Caco-2 (cell line): ENCODE data around the gene SLC5A10. TPM values are rescaled to one million over a fixed set of nuclear protein-coding genes. Genes with fewer than 3 reads are reported as not detected.

ENCODE experiments used
- BruUV-seq: library from RNA; stranded (reverse); fragments of 400-500 nt; replicated peaks from 2 replicates; lab custom pipeline; 2021; lab: Mats Ljungman, UMichigan
- CTCF ChIA-PET: fragments of 300-600 bp; sonication (Branson Sonifier 250); formaldehyde crosslinking; loops from one replicate; lab custom pipeline; 2022; ENCODE audit warnings: antibody characterized with exemption; lab: Charles Lee
- POLR2A ChIA-PET: fragments of 300-600 bp; sonication (Branson Sonifier 250); formaldehyde crosslinking; loops from one replicate; lab custom pipeline; 2022; ENCODE audit warnings: antibody characterized with exemption; lab: Charles Lee
- DNase-seq, 2 experiments: peaks; one replicate each; pipeline versions ENCODE4 v3.0.0 to v3.0.0-alpha.2; 2020 to 2022
- H3K27me3 ChIP-seq: replicated peaks from 2 replicates; pipeline ENCODE4 v1.6.0; 2011; ENCODE audit warnings: low read length; ENCODE audit not compliant: control insufficient read depth, insufficient read depth
- H3K36me3 ChIP-seq: 2 replicates; pipeline ENCODE4 v1.5.1; 2011; ENCODE audit warnings: low read length; ENCODE audit not compliant: control insufficient read depth, insufficient read depth
- H3K4me1 ChIP-seq: fragments of 250-450 bp; sonication (Bioruptor Pico); 2 replicates; pipeline ENCODE4 v1.5.1; 2020; ENCODE audit warnings: mild to moderate bottlenecking
- H3K4me3 ChIP-seq: 2 replicates; pipeline ENCODE4 v1.5.1; 2011; ENCODE audit warnings: low read depth, mild to moderate bottlenecking, control low read depth, low read length
- H3K9me3 ChIP-seq: fragments of 250-450 bp; sonication (Bioruptor Pico); 2 replicates; pipeline ENCODE4 v1.5.1; 2020; ENCODE audit warnings: mild to moderate bottlenecking, moderate library complexity
- H3K27ac Mint-ChIP-seq: one replicate; pipeline ENCODE4 v1.8.0; 2022; ENCODE audit warnings: mixed read lengths; ENCODE audit not compliant: unreplicated experiment
- H3K27me3 Mint-ChIP-seq: one replicate; pipeline ENCODE4 v1.8.0; 2022; ENCODE audit warnings: mixed read lengths; ENCODE audit not compliant: insufficient read depth, unreplicated experiment
- H3K36me3 Mint-ChIP-seq: one replicate; pipeline ENCODE4 v1.8.0; 2022; ENCODE audit warnings: mild to moderate bottlenecking, mixed read lengths; ENCODE audit not compliant: insufficient read depth, unreplicated experiment
- H3K4me1 Mint-ChIP-seq: one replicate; pipeline ENCODE4 v1.8.0; 2022; ENCODE audit warnings: low read depth, mixed read lengths; ENCODE audit not compliant: unreplicated experiment
- H3K4me3 Mint-ChIP-seq: one replicate; pipeline ENCODE4 v1.8.0; 2022; ENCODE audit warnings: mild to moderate bottlenecking, moderate library complexity, mixed read lengths; ENCODE audit not compliant: unreplicated experiment
- H3K9me3 Mint-ChIP-seq: one replicate; pipeline ENCODE4 v1.8.0; 2022; ENCODE audit warnings: mixed read lengths; ENCODE audit not compliant: unreplicated experiment
- intact Hi-C: fragments of 100-400 bp; cut with micrococcal nuclease; formaldehyde crosslinking; loops from one replicate; pipeline ENCODE4 v1.10.0; 2022; ENCODE audit not compliant: unreplicated experiment
- total RNA-seq: library from RNA; stranded (reverse); gene quantifications from 2 replicates; pipeline ENCODE4 v1.2.3, GENCODE V29; 2022
- TF ChIP-seq, protein P1 (sequence below), 2 experiments: fragments of 200-600 bp in 1 of 2; IDR thresholded peaks; 1 replicate in 1 of 2; 2 replicates in 1 of 2; pipeline versions ENCODE4 v1.5.1 to v1.8.0; 2011 to 2022; ENCODE audit warnings: antibody characterized with exemption in 1 of 2, control low read depth in 1 of 2, inconsistent platforms in 1 of 2, low read depth in 1 of 2, low read length in 1 of 2, mild to moderate bottlenecking in 1 of 2, moderate library complexity in 1 of 2; ENCODE audit not compliant: insufficient read depth in 1 of 2, severe bottlenecking in 1 of 2, unreplicated experiment in 1 of 2

Gene SLC5A10
- total RNA-seq, 1 experiment from 2014 or later = 0.27 TPM

- Mint-ChIP-seq H3K4me1 (no peaks in the 10 kb centered on the region), H3K36me3 (peaks cover 49% of the 10 kb centered on the region), H3K4me3 (no peak overlapping the region), H3K27me3 (no peaks in the 10 kb centered on the region), H3K9me3 (no peaks in the 10 kb centered on the region), H3K27ac (no peak overlapping the region)
- no peaks in the 10 kb centered on the region for H3K27me3 ChIP-seq
- peaks cover 1% of the 10 kb centered on the region for H3K36me3 ChIP-seq
- peaks cover 19% of the 10 kb centered on the region for H3K4me1 ChIP-seq
- intact Hi-C loops = no loop called here
- TF ChIP-seq, protein P1, sequence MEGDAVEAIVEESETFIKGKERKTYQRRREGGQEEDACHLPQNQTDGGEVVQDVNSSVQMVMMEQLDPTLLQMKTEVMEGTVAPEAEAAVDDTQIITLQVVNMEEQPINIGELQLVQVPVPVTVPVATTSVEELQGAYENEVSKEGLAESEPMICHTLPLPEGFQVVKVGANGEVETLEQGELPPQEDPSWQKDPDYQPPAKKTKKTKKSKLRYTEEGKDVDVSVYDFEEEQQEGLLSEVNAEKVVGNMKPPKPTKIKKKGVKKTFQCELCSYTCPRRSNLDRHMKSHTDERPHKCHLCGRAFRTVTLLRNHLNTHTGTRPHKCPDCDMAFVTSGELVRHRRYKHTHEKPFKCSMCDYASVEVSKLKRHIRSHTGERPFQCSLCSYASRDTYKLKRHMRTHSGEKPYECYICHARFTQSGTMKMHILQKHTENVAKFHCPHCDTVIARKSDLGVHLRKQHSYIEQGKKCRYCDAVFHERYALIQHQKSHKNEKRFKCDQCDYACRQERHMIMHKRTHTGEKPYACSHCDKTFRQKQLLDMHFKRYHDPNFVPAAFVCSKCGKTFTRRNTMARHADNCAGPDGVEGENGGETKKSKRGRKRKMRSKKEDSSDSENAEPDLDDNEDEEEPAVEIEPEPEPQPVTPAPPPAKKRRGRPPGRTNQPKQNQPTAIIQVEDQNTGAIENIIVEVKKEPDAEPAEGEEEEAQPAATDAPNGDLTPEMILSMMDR (IDR thresholded peaks at IDR 0.05; ENCODE audit: insufficient read depth in 1 of 2, low read depth in 1 of 2, low read length in 1 of 2, severe bottlenecking in 1 of 2, unreplicated experiment in 1 of 2) = peak in 1 of 2 experiments; percentile 5
- H3K9me3 ChIP-seq = no peaks in the 10 kb centered on the region
- ChIA-PET CTCF (interaction anchor here (0.9 kb wide), 1 partner anchor 10 kb away, joined by 5 read pairs; no protein-coding TSS in a partner anchor), POLR2A (no interaction called here)
- BruUV-seq = no TSS peak
- no peak for DNase-seq
- no peak overlapping the region for H3K4me3 ChIP-seq
Observed at GRCh38 chr17:18970582-18971480, 18.9 kb downstream of the SLC5A10 start.

GRCh38 chr17:18971801-18972200, 19.8 kb downstream of the SLC5A10 start:
- ChIA-PET POLR2A (no interaction called here), CTCF (interaction anchor here (0.8 kb wide), 1 partner anchor 11 kb away, joined by 3 read pairs; no protein-coding TSS in a partner anchor)
- Mint-ChIP-seq H3K4me1 (no peaks in the 10 kb centered on the region), H3K27me3 (no peaks in the 10 kb centered on the region), H3K4me3 (no peak overlapping the region), H3K27ac (no peak overlapping the region), H3K9me3 (no peaks in the 10 kb centered on the region), H3K36me3 (peaks cover 52% of the 10 kb centered on the region)
- Histone ChIP-seq H3K27me3 (no peaks in the 10 kb centered on the region), H3K9me3 (no peaks in the 10 kb centered on the region), H3K4me3 (no peak overlapping the region), H3K36me3 (peaks cover 1% of the 10 kb centered on the region), H3K4me1 (peaks cover 19% of the 10 kb centered on the region)
- intact Hi-C loops = no loop called here
- no peak for DNase-seq
- TF ChIP-seq, protein P1 (IDR thresholded peaks at IDR 0.05; ENCODE audit: insufficient read depth in 1 of 2, low read depth in 1 of 2, low read length in 1 of 2, severe bottlenecking in 1 of 2, unreplicated experiment in 1 of 2) = no peak
- no TSS peak for BruUV-seq

GRCh38 chr17:18974407-18975149, 22.6 kb downstream of the SLC5A10 start:
- CTCF ChIA-PET = interaction anchor here (0.6 to 0.8 kb wide), 2 partner anchors 14 to 121 kb away, joined by 3 read pairs; no protein-coding TSS in a partner anchor

More at GRCh38 chr17:18974407-18975149, 22.6 kb downstream of the SLC5A10 start:
- Histone ChIP-seq H3K9me3 (no peaks in the 10 kb centered on the region), H3K4me1 (peaks cover 1% of the 10 kb centered on the region; the same call in 1 of the 2 replicates), H3K27me3 (no peaks in the 10 kb centered on the region), H3K36me3 (peaks cover 2% of the 10 kb centered on the region), H3K4me3 (no peak overlapping the region)
- no peaks in the 10 kb centered on the region for H3K4me1 Mint-ChIP-seq
- no peaks in the 10 kb centered on the region for H3K27me3 Mint-ChIP-seq
- peaks cover 48% of the 10 kb centered on the region for H3K36me3 Mint-ChIP-seq
- BruUV-seq = no TSS peak
- intact Hi-C loops = no loop called here
- TF ChIP-seq, protein P1 (IDR thresholded peaks at IDR 0.05; ENCODE audit: insufficient read depth in 1 of 2, low read depth in 1 of 2, low read length in 1 of 2, severe bottlenecking in 1 of 2, unreplicated experiment in 1 of 2) = no peak
- H3K4me3 Mint-ChIP-seq = no peak overlapping the region
- no peaks in the 10 kb centered on the region for H3K9me3 Mint-ChIP-seq
- DNase-seq = no peak
- POLR2A ChIA-PET = no interaction called here
- no peak overlapping the region for H3K27ac Mint-ChIP-seq
